Aorta (tissue), 5 donors: ENCODE measurements around the gene PCED1B. TPM values are rescaled to one million over a fixed set of nuclear protein-coding genes. Genes with fewer than 3 reads are reported as not detected.

Experiments used
- ATAC-seq: fragments of 200-7000 bp; cut with Tn5 transposase; one replicate; pipeline ENCODE4 v1.9.1; 2022; ENCODE audit warnings: moderate library complexity; ENCODE audit not compliant: low FRiP score
- DNase-seq, 2 donors: peaks; one replicate each; pipeline ENCODE4 v3.0.0-alpha.2; 2020
- H3K27ac ChIP-seq, 2 donors: one replicate each; pipeline ENCODE4 v1.5.1; 2013; ENCODE audit warnings: low read length in 2 of 2, mild to moderate bottlenecking in 2 of 2, moderate library complexity in 2 of 2, control low read depth in 1 of 2, inconsistent platforms in 1 of 2, low read depth in 1 of 2
- H3K27me3 ChIP-seq, 2 donors: one replicate each; pipeline ENCODE4 v1.6.1; 2013; ENCODE audit warnings: control low read depth in 1 of 2, low read length in 1 of 2, mild to moderate bottlenecking in 1 of 2, moderate library complexity in 1 of 2; ENCODE audit not compliant: insufficient read depth in 2 of 2, control insufficient read depth in 1 of 2
- H3K36me3 ChIP-seq, 2 donors: one replicate each; pipeline ENCODE4 v1.6.1; 2013; ENCODE audit warnings: control low read depth in 1 of 2, low read length in 1 of 2, mild to moderate bottlenecking in 1 of 2; ENCODE audit not compliant: insufficient read depth in 2 of 2, control insufficient read depth in 1 of 2
- H3K4me1 ChIP-seq, 2 donors: one replicate each; pipeline ENCODE4 v1.6.1; 2013; ENCODE audit warnings: low read length in 2 of 2, control low read depth in 1 of 2, mild to moderate bottlenecking in 1 of 2, moderate library complexity in 1 of 2; ENCODE audit not compliant: insufficient read depth in 2 of 2, control insufficient read depth in 1 of 2
- H3K4me3 ChIP-seq, 2 donors: one replicate each; pipeline ENCODE4 v1.5.1; 2013; ENCODE audit warnings: low read length in 2 of 2, control low read depth in 1 of 2, mild to moderate bottlenecking in 1 of 2
- H3K9me3 ChIP-seq: one replicate; pipeline ENCODE4 v1.6.1; 2013; ENCODE audit warnings: mild to moderate bottlenecking, low read length; ENCODE audit not compliant: control insufficient read depth
- WGBS, 2 donors: extraction: QIAGEN DNeasy Blood & Tissue Kit; methylation state at CpG; one replicate each; pipeline ENCODE4 v1.1.7; 2013; 5-methylcytosine and 5-hydroxymethylcytosine counted together
- intact Hi-C, 2 donors: fragments of 100-400 bp; cut with DNase I; formaldehyde crosslinking; loops; one replicate each; pipeline versions ENCODE4 v1.14.2 to v1.15.0; 2022
- polyA plus RNA-seq, 2 donors: library from polyadenylated mRNA; stranded (reverse); fragments of 200-250 nt; gene quantifications; one replicate each; pipeline ENCODE4 v1.2.3, GENCODE V29; 2013
- total RNA-seq, 2 donors: library from RNA; stranded (reverse); fragmentation: NEBNext Ultra II Directional; extraction: Animal tissue kit (Norgen Biotek cat#: 25700); gene quantifications; one replicate each; pipeline ENCODE4 v1.2.1, GENCODE V29; 2021
- donor health status: healthy with polysubstance abuse.
- donor health status: Bipolar disorder and iron deficiency.
- donor health status: DM: no; HTN: no; CAD: no.
- donor health status: DM: no; HTN: no; CAD: no.
- donor health status: DM: yes; HTN: yes; CAD: no.

The PCED1B gene
- total and polyA plus RNA-seq, 4 donors: 2.0 to 12.6 (median 11.6) TPM

DNA sequence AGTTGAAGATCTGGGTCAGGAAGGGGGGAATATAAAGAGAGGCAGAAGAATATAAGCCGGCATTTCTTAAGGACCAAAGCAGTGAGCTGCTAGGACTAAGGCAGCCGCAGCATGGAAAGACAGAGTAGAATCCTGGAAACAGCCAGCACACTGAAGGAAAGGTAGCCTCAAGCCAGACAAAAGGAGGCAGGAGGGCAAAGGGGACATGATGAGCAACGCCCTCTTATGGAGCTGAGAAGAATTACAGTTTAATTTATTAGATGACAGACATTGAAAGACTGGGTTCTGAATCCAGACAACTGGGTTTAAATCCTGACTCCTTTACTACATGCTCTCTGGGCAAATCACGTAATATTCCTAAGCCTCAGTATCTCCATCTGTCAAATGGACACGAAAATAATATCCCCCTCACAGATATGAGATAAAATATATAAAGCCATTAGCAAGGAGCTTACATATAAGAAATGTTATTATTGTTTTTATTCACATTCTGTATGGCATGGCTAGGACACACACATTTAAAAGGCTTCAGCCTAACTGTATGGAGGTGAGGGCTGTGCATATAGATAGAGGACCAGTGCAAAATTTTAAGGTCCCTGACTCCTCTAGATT, 8.1 kb upstream of the PCED1B start:
- Histone ChIP-seq H3K27ac (peak overlapping the region in 1 of 2 donors; percentile 74), H3K4me1 (peaks cover 0 to 5% of the 10 kb centered on the region in 2 donors), H3K9me3 (no peaks in the 10 kb centered on the region), H3K27me3 (no peaks in the 10 kb centered on the region), H3K4me3 (no peak overlapping the region), H3K36me3 (no peaks in the 10 kb centered on the region)
- ATAC-seq (no peak), DNase-seq (no peak)
- WGBS, 2 donors: 49 to 58% methylated on average over 5 of the region's 5 CpGs
- intact Hi-C loops: loop anchor here in 1 of 2 donors (10.0 kb wide), 1 partner anchor 233 kb away; no protein-coding TSS in a partner anchor

- intact Hi-C loops: loop anchor here in 1 of 2 donors (10.0 kb wide), 1 partner anchor 231 kb away; no protein-coding TSS in a partner anchor
- Histone ChIP-seq H3K27ac (no peak overlapping the region), H3K4me3 (no peak overlapping the region), H3K27me3 (no peaks in the 10 kb centered on the region), H3K9me3 (no peaks in the 10 kb centered on the region), H3K4me1 (peaks cover 3 to 8% of the 10 kb centered on the region in 2 donors), H3K36me3 (peaks cover 0 to 4% of the 10 kb centered on the region in 2 donors)
- DNase-seq (no peak), ATAC-seq (no peak)
- WGBS, 2 donors: 84 to 91% methylated on average over 3 of the region's 3 CpGs
Measured at GRCh38 chr12:47073951-47074350, 5.5 kb upstream of the PCED1B start.

- intact Hi-C loops: loop anchor here in 1 of 2 donors (5.0 to 10.0 kb wide), 2 partner anchors 37 to 230 kb away; no protein-coding TSS in a partner anchor
- Histone ChIP-seq H3K36me3 (peaks cover 0 to 4% of the 10 kb centered on the region in 2 donors), H3K9me3 (no peaks in the 10 kb centered on the region), H3K4me3 (no peak overlapping the region), H3K27ac (no peak overlapping the region), H3K4me1 (peaks cover 3 to 8% of the 10 kb centered on the region in 2 donors), H3K27me3 (no peaks in the 10 kb centered on the region)
- ATAC-seq: no peak
- no peak for DNase-seq
- 96 to 97% methylated on average over 2 of the region's 2 CpGs for WGBS, 2 donors
Measured at GRCh38 chr12:47074757-47075156, 4.7 kb upstream of the PCED1B start.

- Histone ChIP-seq H3K27me3 (no peaks in the 10 kb centered on the region), H3K4me1 (peaks cover 3 to 8% of the 10 kb centered on the region in 2 donors), H3K4me3 (no peak overlapping the region), H3K27ac (no peak overlapping the region), H3K9me3 (no peaks in the 10 kb centered on the region), H3K36me3 (peaks cover 0 to 4% of the 10 kb centered on the region in 2 donors)
- 96 to 97% methylated on average over 7 of the region's 7 CpGs for WGBS, 2 donors
- ATAC-seq (no peak), DNase-seq (no peak)
- intact Hi-C loops: loop anchor here in 1 of 2 donors (5.0 to 10.0 kb wide), 2 partner anchors 38 to 229 kb away; no protein-coding TSS in a partner anchor
Measured at GRCh38 chr12:47075192-47076084, 4.0 kb upstream of the PCED1B start.

DNA sequence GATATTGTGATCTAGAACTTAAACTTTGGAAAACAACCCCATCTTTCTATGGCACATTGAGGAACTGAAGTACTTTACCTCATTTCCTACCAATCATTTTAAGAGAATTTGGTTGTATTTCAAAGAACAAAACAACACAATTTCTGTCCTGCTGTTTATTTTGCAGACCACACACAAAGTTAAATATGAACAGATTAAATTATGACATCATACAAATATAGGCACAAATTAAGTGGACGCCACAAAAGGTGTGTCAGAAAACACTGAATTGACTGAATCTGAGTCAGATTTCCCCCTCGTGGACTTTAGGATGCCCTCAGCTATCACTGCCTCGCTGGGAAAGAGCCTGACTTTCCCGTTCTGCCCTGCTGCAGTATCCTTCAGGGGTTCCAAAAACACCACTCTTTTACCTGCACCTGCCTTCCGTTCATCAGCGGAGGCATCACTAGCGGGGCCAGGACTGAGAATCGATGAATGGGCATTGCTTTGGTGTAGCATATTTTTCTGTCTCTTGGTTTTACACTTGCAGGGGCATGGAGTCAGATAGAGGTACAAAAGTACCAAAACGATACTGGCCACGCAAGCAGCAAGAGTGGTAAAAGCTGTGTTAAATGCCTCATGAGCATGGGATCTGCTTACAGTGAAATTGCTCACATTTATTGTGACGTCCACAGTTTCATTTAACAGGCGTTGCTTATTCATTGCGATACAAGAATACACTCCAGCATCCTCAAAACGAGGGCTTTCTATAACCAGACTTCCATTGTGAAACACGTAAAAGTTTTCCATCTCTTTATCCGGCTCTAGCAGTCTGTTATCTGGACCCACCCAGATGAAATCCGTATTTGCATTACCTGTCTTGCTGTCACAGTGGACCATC, 2.0 kb upstream of the PCED1B start:
- Histone ChIP-seq H3K27ac (peak overlapping the region in 1 of 2 donors; percentile 70), H3K27me3 (no peaks in the 10 kb centered on the region), H3K4me3 (peak overlapping the region; percentile 80 to 95), H3K9me3 (no peaks in the 10 kb centered on the region), H3K36me3 (peaks cover 0 to 4% of the 10 kb centered on the region in 2 donors), H3K4me1 (peaks cover 3 to 8% of the 10 kb centered on the region in 2 donors)
- DNase-seq: no peak
- intact Hi-C loops: loop anchor here in 1 of 2 donors (5.0 to 10.0 kb wide), 2 partner anchors 40 to 227 kb away; no protein-coding TSS in a partner anchor
- 92 to 93% methylated on average over 17 of the region's 17 CpGs for WGBS, 2 donors
- ATAC-seq: no peak

DNA sequence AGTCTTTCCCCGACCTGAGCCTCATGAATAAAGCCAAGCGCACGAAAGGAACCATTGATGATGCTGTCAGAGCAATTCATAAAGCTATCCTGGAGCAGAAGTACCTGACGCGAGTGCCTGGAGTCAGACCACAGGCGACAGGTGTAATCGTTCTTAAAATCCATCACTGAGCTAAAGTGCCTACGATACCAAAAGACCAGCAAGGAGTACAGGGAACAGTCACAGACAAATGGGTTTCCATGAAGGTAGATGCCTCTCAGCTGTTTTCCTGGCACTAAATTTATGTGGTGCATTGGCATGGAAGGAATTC, 1.4 kb upstream of the PCED1B start:
- 89 to 90% methylated on average over 8 of the region's 8 CpGs for WGBS, 2 donors
- Histone ChIP-seq H3K27ac (peak overlapping the region in 1 of 2 donors; percentile 70), H3K4me3 (peak overlapping the region; percentile 80 to 95), H3K4me1 (peaks cover 3 to 8% of the 10 kb centered on the region in 2 donors), H3K9me3 (no peaks in the 10 kb centered on the region), H3K36me3 (peaks cover 0 to 4% of the 10 kb centered on the region in 2 donors), H3K27me3 (no peaks in the 10 kb centered on the region)
- ATAC-seq (no peak), DNase-seq (no peak)
- intact Hi-C loops: loop anchor here in 1 of 2 donors (5.0 to 10.0 kb wide), 2 partner anchors 41 to 227 kb away; no protein-coding TSS in a partner anchor

GRCh38 chr12:47078733-47079467, 521 bp upstream of the PCED1B start:
- Histone ChIP-seq H3K9me3 (no peaks in the 10 kb centered on the region), H3K4me1 (peaks cover 3 to 8% of the 10 kb centered on the region in 2 donors), H3K36me3 (peaks cover 0 to 4% of the 10 kb centered on the region in 2 donors), H3K4me3 (peak overlapping the region; percentile 80 to 95), H3K27ac (peak overlapping the region; percentile 88 to 98), H3K27me3 (no peaks in the 10 kb centered on the region)
- peak; percentile 69 to 80 for DNase-seq
- WGBS, 2 donors: 0 to 1% methylated on average over 17 of the region's 17 CpGs
- peak; percentile 70 for ATAC-seq
- intact Hi-C loops: loop anchor here in 1 of 2 donors (5.0 to 10.0 kb wide), 2 partner anchors 42 to 226 kb away; no protein-coding TSS in a partner anchor
